OCI-LY7 (cell line): ENCODE data around the gene TBC1D30. TPM values are rescaled to one million over a fixed set of nuclear protein-coding genes. Genes with fewer than 3 reads are reported as not detected.
A peak's percentile ranks its signal among the peaks of the same experiment; 100 is the strongest.

Experiments
- BruUV-seq: library from RNA; stranded (reverse); fragments of 400-500 nt; replicated peaks from 2 replicates; lab custom pipeline; 2021; lab: Mats Ljungman, UMichigan
- CTCF ChIA-PET: fragments of 300-600 bp; sonication (Branson Sonifier 250); formaldehyde crosslinking; loops from one replicate; lab custom pipeline; 2022; ENCODE audit warnings: antibody characterized with exemption; ENCODE audit not compliant: unreplicated experiment; lab: Charles Lee
- POLR2A ChIA-PET: fragments of 300-600 bp; sonication (Branson Sonifier 250); formaldehyde crosslinking; loops from one replicate; lab custom pipeline; 2022; ENCODE audit warnings: antibody characterized with exemption; lab: Charles Lee
- DNase-seq: peaks from one replicate; pipeline ENCODE4 v3.0.0-alpha.2; 2015; ENCODE audit warnings: low spot score
- H2AFZ ChIP-seq: fragments of 200-600 bp; sonication (generic), shearing (Covaris generic); 2 replicates; pipeline ENCODE4 v1.6.1; 2014; ENCODE audit warnings: mild to moderate bottlenecking, antibody characterized with exemption, low read length, moderate library complexity
- H3K27ac ChIP-seq: fragments of 200-600 bp; sonication (generic); 2 replicates; pipeline ENCODE4 v1.5.1; 2014; ENCODE audit warnings: mixed run types, low read depth, mild to moderate bottlenecking, moderate library complexity, low read length, inconsistent platforms; ENCODE audit not compliant: poor library complexity, severe bottlenecking
- H3K36me3 ChIP-seq: fragments of 200-600 bp; sonication (generic); 2 replicates; pipeline ENCODE4 v1.6.1; 2014; ENCODE audit warnings: mild to moderate bottlenecking, antibody characterized with exemption, low read length, moderate library complexity, mixed read lengths; ENCODE audit not compliant: insufficient read depth
- H3K4me1 ChIP-seq: fragments of 200-600 bp; sonication (generic); 2 replicates; pipeline ENCODE4 v1.5.1; 2014; ENCODE audit warnings: mild to moderate bottlenecking, low read length; ENCODE audit not compliant: insufficient read depth, poor library complexity, severe bottlenecking
- H3K4me2 ChIP-seq: fragments of 200-600 bp; sonication (generic); 2 replicates; pipeline ENCODE4 v1.6.1; 2014; ENCODE audit warnings: mild to moderate bottlenecking, low read length
- H3K4me3 ChIP-seq: fragments of 200-600 bp; sonication (generic); 2 replicates; pipeline ENCODE4 v1.5.1; 2014; ENCODE audit warnings: mild to moderate bottlenecking, low read depth, low read length; ENCODE audit not compliant: poor library complexity, severe bottlenecking
- H3K79me2 ChIP-seq: fragments of 200-600 bp; sonication (generic); 2 replicates; pipeline ENCODE4 v1.6.1; 2016; ENCODE audit warnings: low read depth, mild to moderate bottlenecking, low read length, moderate library complexity, mixed read lengths; ENCODE audit not compliant: insufficient read depth
- H3K9me2 ChIP-seq: fragments of 200-600 bp; sonication (generic); 2 replicates; pipeline ENCODE4 v1.6.1; 2016; ENCODE audit warnings: mild to moderate bottlenecking, low read length, mixed read lengths; ENCODE audit not compliant: insufficient read depth
- H3K9me3 ChIP-seq: fragments of 200-600 bp; sonication (generic); 2 replicates; pipeline ENCODE4 v1.6.1; 2014; ENCODE audit warnings: mild to moderate bottlenecking, mixed run types, low read length, mixed read lengths
- H4K20me1 ChIP-seq: fragments of 200-600 bp; sonication (generic); 2 replicates; pipeline ENCODE4 v1.6.1; 2014; ENCODE audit warnings: mild to moderate bottlenecking, antibody characterized with exemption, low read length, moderate library complexity, mixed read lengths; ENCODE audit not compliant: insufficient read depth
- CTCF ChIP-seq: fragments of 200-600 bp; sonication (generic); conservative IDR thresholded peaks from 2 replicates; pipeline ENCODE4 v1.5.1; 2014; ENCODE audit warnings: mild to moderate bottlenecking, antibody characterized with exemption, low read length, moderate library complexity, mixed read lengths
- EZH2phosphoT487 ChIP-seq: fragments of 200-600 bp; sonication (generic); IDR thresholded peaks from 2 replicates; pipeline ENCODE4 v1.6.1; 2018; ENCODE audit warnings: low read depth, borderline replicate concordance, mild to moderate bottlenecking, mixed run types, antibody characterized with exemption, low read length, moderate library complexity, mixed read lengths
- intact Hi-C: fragments of 100-400 bp; cut with micrococcal nuclease; formaldehyde crosslinking; loops from one replicate; pipeline ENCODE4 v1.10.0; 2022; ENCODE audit not compliant: unreplicated experiment
- total RNA-seq, 2 experiments: library from RNA; depleted of rRNA in 1 of 2; stranded (reverse); fragments of >200 nt in 1 of 2; shearing (Covaris generic) in 1 of 2; gene quantifications; 2 replicates each; pipeline ENCODE4 v1.2.3, GENCODE V29; 2014 to 2022

TBC1D30 gene
- total RNA-seq, 2 experiments from 2014 or later, result 0.13 to 4.6 TPM

- no peak overlapping the region for H3K27ac ChIP-seq
- ChIA-PET CTCF (no interaction called here), POLR2A (no interaction called here)
- no TSS peak for BruUV-seq
- no peak overlapping the region for H3K4me3 ChIP-seq
- no peaks in the 10 kb centered on the region for H3K9me2 ChIP-seq
- no peaks in the 10 kb centered on the region for H3K4me1 ChIP-seq
- no peak for DNase-seq
- no peak for TF ChIP-seq CTCF
- TF ChIP-seq EZH2phosphoT487, result no peak
- intact Hi-C loops, result loop anchor here (2.0 to 10.0 kb wide), 6 partner anchors 87 to 1093 kb away; no protein-coding TSS in a partner anchor
- no peaks in the 10 kb centered on the region for H4K20me1 ChIP-seq
- no peaks in the 10 kb centered on the region for H3K79me2 ChIP-seq
- no peak overlapping the region for H3K4me2 ChIP-seq
- no peaks in the 10 kb centered on the region for H3K9me3 ChIP-seq
- no peaks in the 10 kb centered on the region for H3K36me3 ChIP-seq
- no peak overlapping the region for H2AFZ ChIP-seq
Observed at GRCh38 chr12:64889434-64890216, 65.2 kb downstream of the TBC1D30 start.

GRCh38 chr12:64890873-64891468 lies 66.5 kb downstream of the TBC1D30 start:
- Histone ChIP-seq H3K79me2 (no peaks in the 10 kb centered on the region), H2AFZ (peak overlapping the region; percentile 19; the same call in 1 of the 2 replicates), H3K9me3 (no peaks in the 10 kb centered on the region), H3K4me2 (no peak overlapping the region), H3K4me3 (no peak overlapping the region), H3K4me1 (no peaks in the 10 kb centered on the region), H3K27ac (no peak overlapping the region), H3K36me3 (no peaks in the 10 kb centered on the region), H4K20me1 (no peaks in the 10 kb centered on the region), H3K9me2 (no peaks in the 10 kb centered on the region)
- ChIA-PET POLR2A (interaction anchor here (0.5 kb wide), 1 partner anchor 59 kb away, joined by 3 read pairs; no protein-coding TSS in a partner anchor), CTCF (no interaction called here)
- DNase-seq, result peak; percentile 68
- peak; percentile 92 for TF ChIP-seq CTCF
- TF ChIP-seq EZH2phosphoT487, result no peak
- BruUV-seq, result no TSS peak
- intact Hi-C loops, result loop anchor here (2.0 to 10.0 kb wide), 6 partner anchors 89 to 1092 kb away; no protein-coding TSS in a partner anchor
